ENCODE data around the gene DDX17. TPM values are rescaled to one million over a fixed set of nuclear protein-coding genes. Genes with fewer than 3 reads are reported as not detected.
"Not testable (repeated sequence)": the region's sequence is repeated elsewhere in the genome, so short reads cannot be mapped to it uniquely, and the experiment has no call there.

DDX17 gene
- total RNA-seq, 1 experiment from 2014 or later, result 343 TPM

DNA sequence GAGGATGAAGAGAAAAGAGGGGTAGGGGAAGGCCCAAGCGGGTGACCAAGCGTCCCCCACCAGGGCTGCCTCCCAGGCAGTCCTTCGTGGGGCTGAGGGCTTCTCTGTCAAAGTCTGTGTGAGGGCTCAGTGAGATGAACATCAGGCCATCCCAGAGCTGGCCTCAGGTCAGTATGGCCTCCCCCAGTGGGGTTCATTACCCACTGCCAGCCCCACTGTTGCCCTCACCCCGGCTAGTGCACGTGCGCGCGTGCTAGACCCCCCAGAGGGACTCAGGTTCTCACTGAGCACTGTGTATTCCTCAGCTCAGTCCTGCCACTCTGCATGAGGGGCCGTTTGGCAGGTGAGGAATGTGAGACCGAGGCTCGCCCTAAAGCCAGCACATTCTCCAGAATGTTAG, 34.9 kb downstream of the DDX17 start:
- POLR2A ChIA-PET (ENCODE audit: low non-redundant PET), result no interaction called here
- no peak for TF ChIP-seq EZH2 (IDR thresholded peaks at IDR 0.05; ENCODE audit: borderline replicate concordance, low read depth, low read length, poor library complexity, severe bottlenecking)
- TF ChIP-seq, protein P1, sequence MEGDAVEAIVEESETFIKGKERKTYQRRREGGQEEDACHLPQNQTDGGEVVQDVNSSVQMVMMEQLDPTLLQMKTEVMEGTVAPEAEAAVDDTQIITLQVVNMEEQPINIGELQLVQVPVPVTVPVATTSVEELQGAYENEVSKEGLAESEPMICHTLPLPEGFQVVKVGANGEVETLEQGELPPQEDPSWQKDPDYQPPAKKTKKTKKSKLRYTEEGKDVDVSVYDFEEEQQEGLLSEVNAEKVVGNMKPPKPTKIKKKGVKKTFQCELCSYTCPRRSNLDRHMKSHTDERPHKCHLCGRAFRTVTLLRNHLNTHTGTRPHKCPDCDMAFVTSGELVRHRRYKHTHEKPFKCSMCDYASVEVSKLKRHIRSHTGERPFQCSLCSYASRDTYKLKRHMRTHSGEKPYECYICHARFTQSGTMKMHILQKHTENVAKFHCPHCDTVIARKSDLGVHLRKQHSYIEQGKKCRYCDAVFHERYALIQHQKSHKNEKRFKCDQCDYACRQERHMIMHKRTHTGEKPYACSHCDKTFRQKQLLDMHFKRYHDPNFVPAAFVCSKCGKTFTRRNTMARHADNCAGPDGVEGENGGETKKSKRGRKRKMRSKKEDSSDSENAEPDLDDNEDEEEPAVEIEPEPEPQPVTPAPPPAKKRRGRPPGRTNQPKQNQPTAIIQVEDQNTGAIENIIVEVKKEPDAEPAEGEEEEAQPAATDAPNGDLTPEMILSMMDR (conservative IDR thresholded peaks at IDR 0.05; ENCODE audit: low read depth, low read length), result no peak

DNA sequence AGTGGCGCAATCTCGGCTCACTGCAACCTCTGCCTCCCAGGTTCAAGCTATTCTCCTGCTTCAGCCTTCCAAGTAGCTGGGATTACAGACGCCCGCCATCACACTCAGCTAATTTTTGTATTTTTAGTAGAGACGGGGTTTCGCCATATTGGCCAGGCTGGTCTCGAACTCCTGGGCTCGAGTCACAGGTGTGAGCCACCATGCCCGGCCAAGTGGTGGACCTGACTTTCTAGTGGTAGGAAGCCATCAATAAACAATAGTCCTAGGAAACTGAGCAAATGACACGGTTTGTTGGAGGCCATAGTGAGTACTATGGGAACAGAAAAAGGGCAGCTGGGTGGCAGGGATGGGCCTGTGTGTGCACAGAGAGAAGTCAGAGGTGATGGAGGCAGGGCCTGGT, 35.9 kb downstream of the DDX17 start:
- POLR2A ChIA-PET (ENCODE audit: low non-redundant PET); H3K36me3 ChIP-seq (ENCODE audit: insufficient read depth, low read length, poor library complexity, severe bottlenecking); intact Hi-C loops (cut with micrococcal nuclease; ENCODE audit: unreplicated experiment); H3K27ac ChIP-seq (ENCODE audit: low read depth, low read length, poor library complexity, severe bottlenecking); BruUV-seq (replicated peaks); DNase-seq (ENCODE audit: low spot score); H3K4me1 ChIP-seq (ENCODE audit: insufficient read depth, low read length, poor library complexity, severe bottlenecking); H3K4me3 ChIP-seq (ENCODE audit: low read depth, low read length, poor library complexity, severe bottlenecking); H3K27me3 ChIP-seq (replicated peaks; ENCODE audit: insufficient read depth, low read depth, low read length, poor library complexity); H3K9me3 ChIP-seq (ENCODE audit: low read depth, low read length, poor library complexity, severe bottlenecking): not testable (repeated sequence)
- CTCF ChIA-PET, result interaction anchor here (0.7 kb wide), 1 partner anchor 418 kb away, joined by 5 read pairs; no protein-coding TSS in a partner anchor

More for the DNA sequence above, 34.9 kb downstream of the DDX17 start:
- Histone ChIP-seq H3K27ac (ENCODE audit: low read depth, low read length, poor library complexity, severe bottlenecking) (no peak overlapping the region), H3K4me3 (ENCODE audit: low read depth, low read length, poor library complexity, severe bottlenecking) (no peak overlapping the region), H3K36me3 (ENCODE audit: insufficient read depth, low read length, poor library complexity, severe bottlenecking) (no peaks in the 10 kb centered on the region), H3K4me1 (ENCODE audit: insufficient read depth, low read length, poor library complexity, severe bottlenecking) (peaks cover 5% of the 10 kb centered on the region), H3K27me3 (replicated peaks; ENCODE audit: insufficient read depth, low read depth, low read length, poor library complexity) (no peaks in the 10 kb centered on the region), H3K9me3 (ENCODE audit: low read depth, low read length, poor library complexity, severe bottlenecking) (no peaks in the 10 kb centered on the region)
- intact Hi-C loops (cut with micrococcal nuclease; ENCODE audit: unreplicated experiment), result no loop called here
- no peak for DNase-seq (ENCODE audit: low spot score)
- CTCF ChIA-PET, result no interaction called here
- no TSS peak for BruUV-seq (replicated peaks)

GRCh38 chr22:38469306-38469781, 36.8 kb downstream of the DDX17 start:
- BruUV-seq (replicated peaks), result no TSS peak
- ChIA-PET POLR2A (ENCODE audit: low non-redundant PET) (no interaction called here), CTCF (no interaction called here)
- Histone ChIP-seq H3K27me3 (replicated peaks; ENCODE audit: insufficient read depth, low read depth, low read length, poor library complexity) (no peaks in the 10 kb centered on the region), H3K9me3 (ENCODE audit: low read depth, low read length, poor library complexity, severe bottlenecking) (no peaks in the 10 kb centered on the region), H3K27ac (ENCODE audit: low read depth, low read length, poor library complexity, severe bottlenecking) (no peak overlapping the region), H3K4me1 (ENCODE audit: insufficient read depth, low read length, poor library complexity, severe bottlenecking) (peaks cover 5% of the 10 kb centered on the region), H3K36me3 (ENCODE audit: insufficient read depth, low read length, poor library complexity, severe bottlenecking) (no peaks in the 10 kb centered on the region), H3K4me3 (ENCODE audit: low read depth, low read length, poor library complexity, severe bottlenecking) (no peak overlapping the region)
- no peak for DNase-seq (ENCODE audit: low spot score)
- intact Hi-C loops (cut with micrococcal nuclease; ENCODE audit: unreplicated experiment), result no loop called here
- TF ChIP-seq, protein P1 (conservative IDR thresholded peaks at IDR 0.05; ENCODE audit: low read depth, low read length), result no peak
- TF ChIP-seq EZH2 (IDR thresholded peaks at IDR 0.05; ENCODE audit: borderline replicate concordance, low read depth, low read length, poor library complexity, severe bottlenecking), result no peak
